A673 (cell line): ENCODE measurements around the gene PXN. TPM values are rescaled to one million over a fixed set of nuclear protein-coding genes. Genes with fewer than 3 reads are reported as not detected.
"Not testable (repeated sequence)": the region's sequence is repeated elsewhere in the genome, so short reads cannot be mapped to it uniquely, and the experiment has no call there.

ENCODE experiments used
- BruUV-seq: library from RNA; stranded (reverse); fragments of 400-500 nt; replicated peaks from 2 replicates; lab custom pipeline; 2021; lab: Mats Ljungman, UMichigan
- CTCF ChIA-PET: fragments of 300-600 bp; sonication (Branson Sonifier 250); formaldehyde crosslinking; loops from one replicate; lab custom pipeline; 2022; ENCODE audit warnings: antibody characterized with exemption; lab: Charles Lee
- POLR2A ChIA-PET: fragments of 300-600 bp; sonication (Branson Sonifier 250); formaldehyde crosslinking; loops from one replicate; lab custom pipeline; 2022; ENCODE audit warnings: antibody characterized with exemption; ENCODE audit not compliant: low non-redundant PET; lab: Charles Lee
- DNase-seq: peaks from one replicate; pipeline ENCODE4 v3.0.0-alpha.2; 2015; ENCODE audit warnings: low spot score
- H3K27ac ChIP-seq: fragments of 200-600 bp; sonication (generic); 2 replicates; pipeline ENCODE4 v1.5.1; 2016; ENCODE audit warnings: mixed run types, low read depth, mild to moderate bottlenecking, mixed read lengths, antibody characterized with exemption, low read length; ENCODE audit not compliant: poor library complexity, severe bottlenecking
- H3K27me3 ChIP-seq: fragments of 200-600 bp; sonication (generic); replicated peaks from 2 replicates; pipeline ENCODE4 v1.6.1; 2017; ENCODE audit warnings: mixed run types, low read depth, mild to moderate bottlenecking, mixed read lengths, antibody characterized with exemption, low read length; ENCODE audit not compliant: insufficient read depth, poor library complexity
- H3K36me3 ChIP-seq: fragments of 200-600 bp; sonication (generic); 2 replicates; pipeline ENCODE4 v1.6.1; 2016; ENCODE audit warnings: mixed run types, mild to moderate bottlenecking, mixed read lengths, antibody characterized with exemption, low read length; ENCODE audit not compliant: insufficient read depth, poor library complexity, severe bottlenecking
- H3K4me1 ChIP-seq: fragments of 200-600 bp; sonication (generic); 2 replicates; pipeline ENCODE4 v1.6.1; 2017; ENCODE audit warnings: mixed run types, mild to moderate bottlenecking, mixed read lengths, antibody characterized with exemption, low read length; ENCODE audit not compliant: insufficient read depth, poor library complexity, severe bottlenecking
- H3K4me3 ChIP-seq: fragments of 200-600 bp; sonication (generic); 2 replicates; pipeline ENCODE4 v1.5.1; 2016; ENCODE audit warnings: low read depth, mixed run types, mild to moderate bottlenecking, mixed read lengths, low read length; ENCODE audit not compliant: poor library complexity, severe bottlenecking
- H3K9me3 ChIP-seq: fragments of 200-600 bp; sonication (generic); 2 replicates; pipeline ENCODE4 v1.6.1; 2016; ENCODE audit warnings: mixed run types, low read depth, mild to moderate bottlenecking, mixed read lengths, antibody characterized with exemption, low read length; ENCODE audit not compliant: poor library complexity, severe bottlenecking
- EZH2 ChIP-seq: fragments of 200-600 bp; sonication (generic); IDR thresholded peaks from 2 replicates; pipeline ENCODE4 v1.6.1; 2017; ENCODE audit warnings: borderline replicate concordance, low read depth, mild to moderate bottlenecking, mixed read lengths, antibody characterized with exemption, low read length; ENCODE audit not compliant: poor library complexity, severe bottlenecking
- intact Hi-C: fragments of 100-400 bp; cut with micrococcal nuclease; formaldehyde crosslinking; loops from one replicate; pipeline ENCODE4 v1.10.0; 2022; ENCODE audit not compliant: unreplicated experiment
- total RNA-seq: library from RNA; stranded (reverse); gene quantifications from 2 replicates; pipeline ENCODE4 v1.2.3, GENCODE V29; 2021
- TF ChIP-seq, protein P1 (sequence below): fragments of 300-800, 200-600 bp; sonication (generic); conservative IDR thresholded peaks from 2 replicates; pipeline ENCODE4 v1.5.1; 2017; ENCODE audit warnings: low read depth, mild to moderate bottlenecking, antibody characterized with exemption, low read length, moderate library complexity, mixed read lengths

Gene PXN
- total RNA-seq, 1 experiment from 2014 or later, result 127 TPM

DNA sequence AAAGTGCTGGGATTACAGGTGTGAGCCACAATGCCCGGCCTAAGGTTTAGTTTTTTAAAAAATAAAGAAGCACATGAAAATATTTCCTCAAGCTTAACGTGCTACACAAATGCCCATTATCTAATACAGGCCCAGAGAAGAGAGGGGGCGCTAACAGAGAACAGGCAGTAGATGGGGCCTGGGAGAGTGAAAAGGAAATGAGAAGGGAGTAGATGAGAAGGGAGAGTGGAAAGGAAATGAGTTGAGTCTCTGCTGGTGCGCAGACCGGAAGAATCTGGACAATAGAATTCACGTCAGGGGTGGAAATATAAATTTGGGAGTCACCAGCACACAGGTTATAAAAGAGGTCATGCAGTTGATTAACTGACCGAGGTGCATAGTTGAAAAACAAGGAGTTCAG lies 10.7 kb downstream of the PXN start:
- TF ChIP-seq, protein P1, sequence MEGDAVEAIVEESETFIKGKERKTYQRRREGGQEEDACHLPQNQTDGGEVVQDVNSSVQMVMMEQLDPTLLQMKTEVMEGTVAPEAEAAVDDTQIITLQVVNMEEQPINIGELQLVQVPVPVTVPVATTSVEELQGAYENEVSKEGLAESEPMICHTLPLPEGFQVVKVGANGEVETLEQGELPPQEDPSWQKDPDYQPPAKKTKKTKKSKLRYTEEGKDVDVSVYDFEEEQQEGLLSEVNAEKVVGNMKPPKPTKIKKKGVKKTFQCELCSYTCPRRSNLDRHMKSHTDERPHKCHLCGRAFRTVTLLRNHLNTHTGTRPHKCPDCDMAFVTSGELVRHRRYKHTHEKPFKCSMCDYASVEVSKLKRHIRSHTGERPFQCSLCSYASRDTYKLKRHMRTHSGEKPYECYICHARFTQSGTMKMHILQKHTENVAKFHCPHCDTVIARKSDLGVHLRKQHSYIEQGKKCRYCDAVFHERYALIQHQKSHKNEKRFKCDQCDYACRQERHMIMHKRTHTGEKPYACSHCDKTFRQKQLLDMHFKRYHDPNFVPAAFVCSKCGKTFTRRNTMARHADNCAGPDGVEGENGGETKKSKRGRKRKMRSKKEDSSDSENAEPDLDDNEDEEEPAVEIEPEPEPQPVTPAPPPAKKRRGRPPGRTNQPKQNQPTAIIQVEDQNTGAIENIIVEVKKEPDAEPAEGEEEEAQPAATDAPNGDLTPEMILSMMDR, result peak; percentile 30; the same call in 1 of the 2 replicates
- no peak for TF ChIP-seq EZH2
- Histone ChIP-seq H3K36me3 (peaks cover 5% of the 10 kb centered on the region), H3K4me1 (peaks cover 12% of the 10 kb centered on the region), H3K27ac (no peak overlapping the region), H3K27me3 (no peaks in the 10 kb centered on the region), H3K4me3 (no peak overlapping the region), H3K9me3 (no peaks in the 10 kb centered on the region)
- no TSS peak for BruUV-seq
- ChIA-PET POLR2A (no interaction called here), CTCF (interaction anchor here (1.6 kb wide), 1 partner anchor 11 kb away, joined by 9 read pairs; the partner anchor contains the start of gene PXN)
- DNase-seq, result no peak
- intact Hi-C loops, result no loop called here

DNA sequence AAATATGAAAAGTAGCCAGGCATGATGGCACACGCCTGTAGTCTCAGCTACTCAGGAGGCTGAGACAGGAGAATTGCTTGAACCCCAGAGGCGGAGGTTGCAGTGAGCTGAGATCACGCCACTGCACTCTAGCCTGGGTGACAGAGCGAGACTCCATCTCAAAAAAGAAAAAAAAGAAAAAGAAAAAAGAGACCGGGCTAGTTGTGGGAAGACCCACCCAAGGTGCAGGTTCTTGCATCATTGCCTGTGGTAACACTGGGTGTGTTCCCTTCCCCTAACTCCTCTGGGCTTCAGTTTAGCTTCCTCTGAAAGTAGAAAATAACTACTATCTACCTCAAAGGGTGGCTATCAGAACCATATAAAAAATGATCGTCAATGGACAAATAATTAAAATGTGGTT lies 12.2 kb downstream of the PXN start:
- BruUV-seq, intact Hi-C loops, H3K9me3 ChIP-seq, H3K27me3 ChIP-seq, H3K27ac ChIP-seq, H3K4me3 ChIP-seq, H3K36me3 ChIP-seq, DNase-seq, CTCF ChIA-PET: not testable (repeated sequence)
- POLR2A ChIA-PET, result interaction anchor here (1.0 kb wide), 1 partner anchor 18 kb away, joined by 3 read pairs; no protein-coding TSS in a partner anchor
- H3K4me1 ChIP-seq, result peaks cover 15% of the 10 kb centered on the region

DNA sequence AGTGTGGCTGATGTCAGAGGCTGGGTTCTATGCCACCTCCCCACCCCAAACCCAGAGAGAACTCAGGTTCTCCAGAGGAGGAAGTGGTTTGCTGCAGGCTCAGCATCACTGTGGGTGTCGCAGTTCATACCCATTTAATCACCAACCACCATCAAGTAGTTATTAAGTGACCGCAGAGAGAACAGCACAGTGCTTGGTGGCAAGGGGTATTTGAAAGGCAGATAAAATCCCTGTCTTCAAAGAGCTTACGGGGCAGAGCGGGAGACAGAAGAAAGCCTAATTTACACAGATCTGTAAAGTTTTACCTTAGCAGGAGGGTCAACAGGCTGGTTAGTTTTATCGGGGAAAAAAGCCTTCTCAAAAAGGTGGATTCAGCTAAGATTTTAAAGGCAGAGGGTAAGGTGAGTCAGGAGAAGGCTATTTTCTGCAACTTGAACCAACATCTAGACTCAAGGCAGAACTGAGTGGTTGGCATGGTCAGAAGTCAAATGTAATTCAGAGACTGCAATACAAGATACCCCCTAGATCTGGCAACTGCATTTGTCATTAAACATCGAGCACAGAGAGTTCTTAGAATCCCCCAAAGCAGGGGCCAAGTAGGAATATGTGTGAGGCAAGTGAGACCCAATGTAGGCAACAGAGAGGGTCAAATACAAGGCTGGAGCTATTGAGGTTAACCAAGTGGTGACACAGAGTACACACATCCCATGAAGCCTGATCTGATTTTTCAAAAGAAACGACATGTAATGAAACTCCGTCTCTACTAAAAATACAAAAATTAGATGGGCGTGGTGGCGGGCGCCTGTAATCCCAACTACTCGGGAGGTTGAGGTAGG lies 13.2 kb downstream of the PXN start:
- no peak for DNase-seq
- H3K4me1 ChIP-seq, result peaks cover 20% of the 10 kb centered on the region
- intact Hi-C loops, result no loop called here
- no peak for TF ChIP-seq EZH2
- TF ChIP-seq, protein P1, result no peak
- H3K27me3 ChIP-seq, result no peaks in the 10 kb centered on the region
- no TSS peak for BruUV-seq
- no peaks in the 10 kb centered on the region for H3K9me3 ChIP-seq
- ChIA-PET CTCF (no interaction called here), POLR2A (interaction anchor here (1.0 kb wide), 1 partner anchor 17 kb away, joined by 3 read pairs; no protein-coding TSS in a partner anchor)
- H3K36me3 ChIP-seq, result peaks cover 5% of the 10 kb centered on the region
- no peak overlapping the region for H3K27ac ChIP-seq
- no peak overlapping the region for H3K4me3 ChIP-seq

DNA sequence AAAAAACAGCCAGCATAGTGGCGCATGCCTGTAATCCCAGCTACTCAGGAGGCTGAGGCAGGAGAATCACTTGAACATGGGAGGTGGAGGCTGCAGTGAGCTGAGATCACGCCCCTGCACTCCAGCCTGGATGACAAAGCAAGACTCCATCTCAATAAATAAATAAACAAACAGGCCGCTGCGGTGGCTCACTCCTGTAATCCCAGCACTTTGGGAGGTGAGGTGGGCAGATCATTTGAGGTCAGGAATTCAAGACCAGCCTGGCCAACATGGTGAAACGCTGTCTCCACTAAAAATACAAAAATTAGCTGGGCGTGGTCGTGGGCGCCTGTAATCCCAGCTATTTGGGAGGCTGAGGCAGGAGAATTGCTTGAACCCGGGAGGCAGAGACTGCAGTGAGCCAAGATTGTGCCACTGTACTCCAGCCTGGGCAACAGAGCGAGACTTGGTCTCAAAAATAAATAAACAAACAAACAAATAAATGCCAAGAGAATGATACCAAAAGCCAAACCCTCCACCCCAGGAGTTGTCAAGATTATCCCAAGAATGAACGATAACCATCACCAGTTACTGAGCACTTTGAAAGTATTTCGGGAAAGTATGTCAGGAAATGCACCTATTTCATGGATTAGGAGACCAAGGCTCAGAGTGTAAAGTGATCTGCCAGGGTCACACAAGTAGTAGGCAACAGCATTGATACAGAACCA lies 14.0 kb downstream of the PXN start:
- BruUV-seq, CTCF ChIA-PET, POLR2A ChIA-PET, DNase-seq, H3K4me3 ChIP-seq, H3K36me3 ChIP-seq, intact Hi-C loops, H3K27ac ChIP-seq, H3K9me3 ChIP-seq, H3K27me3 ChIP-seq: not testable (repeated sequence)
- peaks cover 16% of the 10 kb centered on the region for H3K4me1 ChIP-seq
